ENCODE data around the gene EXOSC6. TPM values are rescaled to one million over a fixed set of nuclear protein-coding genes. Genes with fewer than 3 reads are reported as not detected.

The EXOSC6 gene
- polyA plus RNA-seq, 1 donor from 2014 or later = 4.8 TPM

Other genes starting within 250 kb of the EXOSC6 start
- 9.5 TPM for gene PDPR, start 137.6 kb downstream of the EXOSC6 start, polyA plus RNA-seq
- gene CLEC18C, start 78.2 kb downstream of the EXOSC6 start, polyA plus RNA-seq = not detected
- gene AARS1, start 37.6 kb upstream of the EXOSC6 start, polyA plus RNA-seq = 37.6 TPM
- gene DDX19B, start 47.2 kb upstream of the EXOSC6 start, polyA plus RNA-seq = 53.8 TPM
- 38.2 TPM for gene DDX19A, start 95.0 kb upstream of the EXOSC6 start, polyA plus RNA-seq
- 9.7 TPM for gene ST3GAL2, start 187.2 kb upstream of the EXOSC6 start, polyA plus RNA-seq
- 4.6 TPM for gene FCSK, start 202.7 kb upstream of the EXOSC6 start, polyA plus RNA-seq

Measured in IgD-negative memory B cell (primary cell).